Loucy (cell line): ENCODE results near the gene PIP5K1C.

Experiments used
- EZH2phosphoT487 ChIP-seq: fragments of 200-600 bp; IDR thresholded peaks from 2 replicates; pipeline ENCODE4 v1.6.1; 2018; ENCODE audit warnings: antibody characterized with exemption, mild to moderate bottlenecking, moderate library complexity, borderline replicate concordance
- TF ChIP-seq, protein P1 (sequence below): fragments of 200-600 bp; sonication (generic); conservative IDR thresholded peaks from 2 replicates; pipeline ENCODE4 v1.5.1; 2014; ENCODE audit warnings: mild to moderate bottlenecking, antibody characterized with exemption, low read length

DNA sequence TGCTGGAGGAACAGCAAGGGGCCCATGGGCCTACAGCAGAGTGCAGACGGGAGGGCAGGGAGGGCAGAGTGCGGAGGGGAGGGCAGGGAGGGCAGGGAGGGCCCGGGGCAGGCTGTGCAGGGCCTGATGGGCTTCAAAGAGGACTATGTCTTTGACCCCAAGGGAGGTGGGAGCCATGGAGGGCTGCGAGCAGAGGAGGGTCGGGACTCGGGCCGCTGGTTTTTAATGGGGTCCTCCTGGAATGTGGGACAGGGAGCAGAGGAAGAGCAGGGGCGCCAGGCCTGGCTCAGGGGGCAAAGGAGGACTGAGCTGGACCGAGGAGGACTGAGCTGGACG, 3.6 kb downstream of the PIP5K1C start:
- TF ChIP-seq, protein P1, sequence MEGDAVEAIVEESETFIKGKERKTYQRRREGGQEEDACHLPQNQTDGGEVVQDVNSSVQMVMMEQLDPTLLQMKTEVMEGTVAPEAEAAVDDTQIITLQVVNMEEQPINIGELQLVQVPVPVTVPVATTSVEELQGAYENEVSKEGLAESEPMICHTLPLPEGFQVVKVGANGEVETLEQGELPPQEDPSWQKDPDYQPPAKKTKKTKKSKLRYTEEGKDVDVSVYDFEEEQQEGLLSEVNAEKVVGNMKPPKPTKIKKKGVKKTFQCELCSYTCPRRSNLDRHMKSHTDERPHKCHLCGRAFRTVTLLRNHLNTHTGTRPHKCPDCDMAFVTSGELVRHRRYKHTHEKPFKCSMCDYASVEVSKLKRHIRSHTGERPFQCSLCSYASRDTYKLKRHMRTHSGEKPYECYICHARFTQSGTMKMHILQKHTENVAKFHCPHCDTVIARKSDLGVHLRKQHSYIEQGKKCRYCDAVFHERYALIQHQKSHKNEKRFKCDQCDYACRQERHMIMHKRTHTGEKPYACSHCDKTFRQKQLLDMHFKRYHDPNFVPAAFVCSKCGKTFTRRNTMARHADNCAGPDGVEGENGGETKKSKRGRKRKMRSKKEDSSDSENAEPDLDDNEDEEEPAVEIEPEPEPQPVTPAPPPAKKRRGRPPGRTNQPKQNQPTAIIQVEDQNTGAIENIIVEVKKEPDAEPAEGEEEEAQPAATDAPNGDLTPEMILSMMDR = no peak
- no peak for TF ChIP-seq EZH2phosphoT487
